Measurements from ENCODE around the gene MRM3.
"Not testable (repeated sequence)": the region's sequence is repeated elsewhere in the genome, so short reads cannot be mapped to it uniquely, and the experiment has no call there.

The MRM3 gene

GRCh38 chr17:800446-801242, 18.5 kb downstream of the MRM3 start:
- Histone ChIP-seq H3K27me3 (replicated peaks in 2 of 5; ENCODE audit: control insufficient read depth in 4 of 5, insufficient read depth in 5 of 5, low read length in 4 of 5) (peaks cover 0 to 5% (median 3%) of the 10 kb centered on the region in 5 experiments), H3K9me3 (ENCODE audit: control extremely low read depth in 1 of 5, control insufficient read depth in 4 of 5, insufficient read depth in 2 of 5, low read depth in 1 of 5, low read length in 4 of 5) (no peaks in the 10 kb centered on the region), H3K4me1 (ENCODE audit: control extremely low read depth in 1 of 4, control insufficient read depth in 4 of 4, insufficient read depth in 4 of 4, low read length in 3 of 4) (no peaks in the 10 kb centered on the region), H3K4me3 (ENCODE audit: control insufficient read depth in 1 of 7, extremely low read depth in 1 of 7, insufficient read depth in 4 of 7, low read depth in 2 of 7, low read length in 6 of 7) (no peak overlapping the region), H3K36me3 (ENCODE audit: control insufficient read depth in 4 of 4, insufficient read depth in 4 of 4, low read length in 3 of 4) (no peaks in the 10 kb centered on the region), H3K27ac (ENCODE audit: insufficient read depth in 1 of 2, low read depth in 1 of 2, low read length in 2 of 2, poor library complexity in 1 of 2, severe bottlenecking in 2 of 2) (no peak overlapping the region)
- CTCF ChIA-PET = interaction anchor here (0.7 to 1.5 kb wide), 5 partner anchors 9 to 199 kb away, joined by 3 to 5 read pairs (median 3); partner anchors contain the start of gene NXN
- POLR2A ChIA-PET = no interaction called here
- WGBS (ENCODE audit: insufficient coverage) = 91% methylated on average over 31 of the region's 39 CpGs
- DNase-seq = no peak

- no peak overlapping the region for H3K4me3 ChIP-seq (ENCODE audit: control insufficient read depth in 1 of 7, extremely low read depth in 1 of 7, insufficient read depth in 4 of 7, low read depth in 2 of 7, low read length in 6 of 7)
- no peak overlapping the region for H3K27ac ChIP-seq (ENCODE audit: insufficient read depth in 1 of 2, low read depth in 1 of 2, low read length in 2 of 2, poor library complexity in 1 of 2, severe bottlenecking in 2 of 2)
- no peak for DNase-seq
- WGBS (ENCODE audit: insufficient coverage) = 100% methylated on average over 4 of the region's 6 CpGs
- no peaks in the 10 kb centered on the region for H3K36me3 ChIP-seq (ENCODE audit: control insufficient read depth in 4 of 4, insufficient read depth in 4 of 4, low read length in 3 of 4)
- H3K27me3 ChIP-seq (replicated peaks in 2 of 5; ENCODE audit: control insufficient read depth in 4 of 5, insufficient read depth in 5 of 5, low read length in 4 of 5) = peaks cover 0 to 5% (median 3%) of the 10 kb centered on the region in 5 experiments
- no peaks in the 10 kb centered on the region for H3K4me1 ChIP-seq (ENCODE audit: control extremely low read depth in 1 of 4, control insufficient read depth in 4 of 4, insufficient read depth in 4 of 4, low read length in 3 of 4)
- ChIA-PET CTCF (no interaction called here), POLR2A (no interaction called here)
- H3K9me3 ChIP-seq (ENCODE audit: control extremely low read depth in 1 of 5, control insufficient read depth in 4 of 5, insufficient read depth in 2 of 5, low read depth in 1 of 5, low read length in 4 of 5) = no peaks in the 10 kb centered on the region
These were observed 19.5 kb downstream of the MRM3 start for GRCh38 chr17:801660-802059.

GRCh38 chr17:802481-802880, 20.3 kb downstream of the MRM3 start:
- DNase-seq = no peak
- no peaks in the 10 kb centered on the region for H3K4me1 ChIP-seq (ENCODE audit: control extremely low read depth in 1 of 4, control insufficient read depth in 4 of 4, insufficient read depth in 4 of 4, low read length in 3 of 4)
- CTCF ChIA-PET = no interaction called here
- no peaks in the 10 kb centered on the region for H3K9me3 ChIP-seq (ENCODE audit: control extremely low read depth in 1 of 5, control insufficient read depth in 4 of 5, insufficient read depth in 2 of 5, low read depth in 1 of 5, low read length in 4 of 5)
- H3K27me3 ChIP-seq (replicated peaks in 2 of 5; ENCODE audit: control insufficient read depth in 4 of 5, insufficient read depth in 5 of 5, low read length in 4 of 5) = peaks cover 0 to 5% (median 1%) of the 10 kb centered on the region in 5 experiments
- POLR2A ChIA-PET = interaction anchor here (0.7 kb wide), 1 partner anchor 752 kb away, joined by 3 read pairs; no protein-coding TSS in a partner anchor
- 96% methylated on average over 9 of the region's 14 CpGs for WGBS (ENCODE audit: insufficient coverage)
- no peak overlapping the region for H3K27ac ChIP-seq (ENCODE audit: insufficient read depth in 1 of 2, low read depth in 1 of 2, low read length in 2 of 2, poor library complexity in 1 of 2, severe bottlenecking in 2 of 2)
- H3K36me3 ChIP-seq (ENCODE audit: control insufficient read depth in 4 of 4, insufficient read depth in 4 of 4, low read length in 3 of 4) = no peaks in the 10 kb centered on the region
- H3K4me3 ChIP-seq (ENCODE audit: control insufficient read depth in 1 of 7, extremely low read depth in 1 of 7, insufficient read depth in 4 of 7, low read depth in 2 of 7, low read length in 6 of 7) = no peak overlapping the region

GRCh38 chr17:802901-803881, 21.0 kb downstream of the MRM3 start:
- H3K9me3 ChIP-seq (ENCODE audit: control extremely low read depth in 1 of 5, control insufficient read depth in 4 of 5, insufficient read depth in 2 of 5, low read depth in 1 of 5, low read length in 4 of 5) = no peaks in the 10 kb centered on the region
- no peak overlapping the region for H3K27ac ChIP-seq (ENCODE audit: insufficient read depth in 1 of 2, low read depth in 1 of 2, low read length in 2 of 2, poor library complexity in 1 of 2, severe bottlenecking in 2 of 2)
- no peaks in the 10 kb centered on the region for H3K4me1 ChIP-seq (ENCODE audit: control extremely low read depth in 1 of 4, control insufficient read depth in 4 of 4, insufficient read depth in 4 of 4, low read length in 3 of 4)
- ChIA-PET CTCF (interaction anchor here (0.9 kb wide), 1 partner anchor 194 kb away, joined by 3 read pairs; the partner anchor contains the start of gene TIMM22), POLR2A (interaction anchor here (0.6 kb wide), 1 partner anchor 15 kb away, joined by 3 read pairs; no protein-coding TSS in a partner anchor)
- 89% methylated on average over 35 of the region's 37 CpGs for WGBS (ENCODE audit: insufficient coverage)
- DNase-seq = no peak
- H3K27me3 ChIP-seq (replicated peaks in 2 of 5; ENCODE audit: control insufficient read depth in 4 of 5, insufficient read depth in 5 of 5, low read length in 4 of 5) = peaks cover 0 to 5% (median 1%) of the 10 kb centered on the region in 5 experiments
- no peaks in the 10 kb centered on the region for H3K36me3 ChIP-seq (ENCODE audit: control insufficient read depth in 4 of 4, insufficient read depth in 4 of 4, low read length in 3 of 4)
- no peak overlapping the region for H3K4me3 ChIP-seq (ENCODE audit: control insufficient read depth in 1 of 7, extremely low read depth in 1 of 7, insufficient read depth in 4 of 7, low read depth in 2 of 7, low read length in 6 of 7)

- H3K27me3 ChIP-seq (replicated peaks in 2 of 5; ENCODE audit: control insufficient read depth in 4 of 5, insufficient read depth in 5 of 5, low read length in 4 of 5) = peaks cover 0 to 5% (median 1%) of the 10 kb centered on the region in 5 experiments
- ChIA-PET POLR2A (no interaction called here), CTCF (interaction anchor here (0.9 to 1.1 kb wide), 3 partner anchors 9 to 192 kb away, joined by 3 to 5 read pairs (median 3); partner anchors contain the start of gene TIMM22)
- H3K36me3 ChIP-seq (ENCODE audit: control insufficient read depth in 4 of 4, insufficient read depth in 4 of 4, low read length in 3 of 4) = no peaks in the 10 kb centered on the region
- H3K27ac ChIP-seq (ENCODE audit: insufficient read depth in 1 of 2, low read depth in 1 of 2, low read length in 2 of 2, poor library complexity in 1 of 2, severe bottlenecking in 2 of 2) = no peak overlapping the region
- 95% methylated on average over 30 of the region's 41 CpGs for WGBS (ENCODE audit: insufficient coverage)
- H3K4me1 ChIP-seq (ENCODE audit: control extremely low read depth in 1 of 4, control insufficient read depth in 4 of 4, insufficient read depth in 4 of 4, low read length in 3 of 4) = no peaks in the 10 kb centered on the region
- H3K4me3 ChIP-seq (ENCODE audit: control insufficient read depth in 1 of 7, extremely low read depth in 1 of 7, insufficient read depth in 4 of 7, low read depth in 2 of 7, low read length in 6 of 7) = no peak overlapping the region
- DNase-seq = no peak
- H3K9me3 ChIP-seq (ENCODE audit: control extremely low read depth in 1 of 5, control insufficient read depth in 4 of 5, insufficient read depth in 2 of 5, low read depth in 1 of 5, low read length in 4 of 5) = no peaks in the 10 kb centered on the region
These were observed 22.6 kb downstream of the MRM3 start for GRCh38 chr17:804541-805435.

- DNase-seq; H3K27ac ChIP-seq (ENCODE audit: insufficient read depth in 1 of 2, low read depth in 1 of 2, low read length in 2 of 2, poor library complexity in 1 of 2, severe bottlenecking in 2 of 2); H3K4me1 ChIP-seq (ENCODE audit: control extremely low read depth in 1 of 4, control insufficient read depth in 4 of 4, insufficient read depth in 4 of 4, low read length in 3 of 4); H3K27me3 ChIP-seq (replicated peaks in 2 of 5; ENCODE audit: control insufficient read depth in 4 of 5, insufficient read depth in 5 of 5, low read length in 4 of 5); CTCF ChIA-PET; H3K4me3 ChIP-seq (ENCODE audit: control insufficient read depth in 1 of 7, extremely low read depth in 1 of 7, insufficient read depth in 4 of 7, low read depth in 2 of 7, low read length in 6 of 7); H3K9me3 ChIP-seq (ENCODE audit: control extremely low read depth in 1 of 5, control insufficient read depth in 4 of 5, insufficient read depth in 2 of 5, low read depth in 1 of 5, low read length in 4 of 5); POLR2A ChIA-PET; H3K36me3 ChIP-seq (ENCODE audit: control insufficient read depth in 4 of 4, insufficient read depth in 4 of 4, low read length in 3 of 4): not testable (repeated sequence)
- WGBS (ENCODE audit: insufficient coverage) = 90% methylated on average over 14 of the region's 23 CpGs
These were observed 23.7 kb downstream of the MRM3 start for GRCh38 chr17:805886-806285.

Measured in common myeloid progenitor, CD34-positive (primary cell).